HepG2 (cell line): Measurements from ENCODE around the gene CDO1. TPM values are rescaled to one million over a fixed set of nuclear protein-coding genes. Genes with fewer than 3 reads are reported as not detected.

ENCODE experiments used
- ATAC-seq: fragments of 200-7000 bp; cut with Tn5 transposase; 3 replicates; pipeline ENCODE4 v1.9.1; 2020; ENCODE audit warnings: mild to moderate bottlenecking, moderate library complexity
- BruUV-seq: library from RNA; stranded (reverse); fragments of 400-500 nt; replicated peaks from 2 replicates; lab custom pipeline; 2021; lab: Mats Ljungman, UMichigan
- CTCF ChIA-PET: fragments of 300-600 bp; formaldehyde crosslinking; extraction: SDS; loops from one replicate; lab custom pipeline; 2021; ENCODE audit warnings: low total read pairs, inconsistent platforms, low intra/inter-chr PET ratio; lab: Yijun Ruan, JAX
- POLR2A ChIA-PET: fragments of 350-600 bp; sonication (Branson Sonifier 250); formaldehyde crosslinking; loops from one replicate; lab custom pipeline; 2020; ENCODE audit warnings: antibody characterized with exemption, inconsistent platforms; lab: Yijun Ruan, JAX
- DNase-seq: peaks from one replicate; pipeline ENCODE4 v3.0.0-alpha.2; 2015; ENCODE audit warnings: low spot score
- FAIRE-seq: peaks from 3 replicates; lab custom pipeline; 2011; peaks lifted over from hg19 to GRCh38; lab: Jason Lieb, UNC
- H2AFZ ChIP-seq: one replicate; pipeline ENCODE4 v1.6.1; 2011; ENCODE audit warnings: low read length, inconsistent platforms
- H3K27ac ChIP-seq: fragments of 300-600 bp; 3 replicates; pipeline ENCODE4 v1.8.0; 2011; ENCODE audit warnings: mixed run types, mild to moderate bottlenecking, mixed read lengths, low read length, inconsistent platforms; ENCODE audit not compliant: insufficient read depth; ENCODE audit errors: extremely low read length
- H3K27me3 ChIP-seq, 2 experiments: fragments of 200-600 bp in 1 of 2; 2 replicates in 1 of 2; 3 replicates in 1 of 2; pipeline versions ENCODE4 v1.6.0 to v1.8.0; 2011; ENCODE audit warnings: low read length in 2 of 2, mild to moderate bottlenecking in 2 of 2, moderate library complexity in 2 of 2, inconsistent platforms in 1 of 2; ENCODE audit not compliant: insufficient read depth in 2 of 2, control insufficient read depth in 1 of 2
- H3K36me3 ChIP-seq, 2 experiments: fragments of 200-600 bp in 1 of 2; replicated peaks in 1 of 2; 2 replicates in 1 of 2; 3 replicates in 1 of 2; pipeline versions ENCODE4 v1.5.1 to v1.8.0; 2011; ENCODE audit warnings: low read length in 2 of 2, inconsistent platforms in 1 of 2; ENCODE audit not compliant: insufficient read depth in 2 of 2, control insufficient read depth in 1 of 2
- H3K4me1 ChIP-seq: 2 replicates; pipeline ENCODE4 v1.5.1; 2012; ENCODE audit warnings: low read length, inconsistent platforms; ENCODE audit not compliant: insufficient read depth
- H3K4me2 ChIP-seq: 2 replicates; pipeline ENCODE4 v1.6.0; 2011; ENCODE audit warnings: low read depth, low read length, inconsistent platforms
- H3K4me3 ChIP-seq, 3 experiments: fragments of 200-600 bp in 1 of 3; sonication (generic), shearing (Covaris generic) in 1 of 3; replicated peaks in 1 of 3; 2 replicates each; pipeline ENCODE4 v1.5.1; 2011 to 2016; ENCODE audit warnings: low read length in 3 of 3, inconsistent platforms in 2 of 3, low read depth in 2 of 3, mild to moderate bottlenecking in 2 of 3, control low read depth in 1 of 3, mixed read lengths in 1 of 3; ENCODE audit not compliant: insufficient read depth in 1 of 3
- H3K79me2 ChIP-seq: one replicate; pipeline ENCODE4 v1.6.1; 2011; ENCODE audit warnings: low read length, inconsistent platforms; ENCODE audit not compliant: insufficient read depth
- H3K9ac ChIP-seq: 2 replicates; pipeline ENCODE4 v1.6.0; 2011; ENCODE audit warnings: mild to moderate bottlenecking, low read depth, low read length, inconsistent platforms; ENCODE audit not compliant: insufficient read depth
- H3K9me3 ChIP-seq: 2 replicates; pipeline ENCODE4 v1.5.1; 2012; ENCODE audit warnings: mild to moderate bottlenecking, low read length
- H4K20me1 ChIP-seq: 2 replicates; pipeline ENCODE4 v1.6.0; 2011; ENCODE audit warnings: inconsistent platforms, mild to moderate bottlenecking, low read length, moderate library complexity; ENCODE audit not compliant: insufficient read depth
- IKZF4 ChIP-seq: sonication (generic); formaldehyde crosslinking; IDR thresholded peaks from 2 replicates; pipeline ENCODE4 v1.5.1; 2020; ENCODE audit warnings: borderline replicate concordance, mild to moderate bottlenecking, low read depth, missing genetic modification reagents; ENCODE audit errors: not compliant biosample characterization
- NR2C2 ChIP-seq: sonication (generic); formaldehyde crosslinking; IDR thresholded peaks from 2 replicates; pipeline ENCODE4 v1.4.0; 2020; ENCODE audit warnings: missing genetic modification reagents, mild to moderate bottlenecking, moderate library complexity, borderline replicate concordance
- ZNF350 ChIP-seq: sonication (generic); formaldehyde crosslinking; IDR thresholded peaks from 2 replicates; pipeline ENCODE4 v1.4.0; 2020; ENCODE audit warnings: mild to moderate bottlenecking, low read depth, missing genetic modification reagents, borderline replicate concordance
- ZNF7 ChIP-seq: IDR thresholded peaks from 2 replicates; pipeline ENCODE4 v1.6.1; 2016; ENCODE audit warnings: missing biosample characterization, missing genetic modification reagents
- ZNF713 ChIP-seq: sonication (generic); formaldehyde crosslinking; IDR thresholded peaks from 2 replicates; pipeline ENCODE4 v1.4.0; 2020; ENCODE audit warnings: mild to moderate bottlenecking, missing genetic modification reagents
- WGBS: methylation state at CpG from one replicate; pipeline ENCODE4 v1.1.6; 2017; ENCODE audit warnings: low lambda C conversion rate; 5-methylcytosine and 5-hydroxymethylcytosine counted together
- in situ Hi-C: cut with HindIII; loops from 2 replicates; pipeline ENCODE4 v1.10.0; 2017; ENCODE audit warnings: low pct_unique_long_range_greater_than_20kb; ENCODE audit not compliant: extremely low pct_ligation_motif_present
- intact Hi-C: fragments of 100-400 bp; cut with micrococcal nuclease; formaldehyde crosslinking; loops from one replicate; pipeline ENCODE4 v1.10.0; 2022; ENCODE audit not compliant: unreplicated experiment
- polyA plus RNA-seq, 8 experiments: library from polyadenylated mRNA; depleted of rRNA in 3 of 8; stranded (reverse) in 7 of 8; unstranded in 1 of 8; fragments of >200 nt; fragmentation: Illumina TruSeq in 4 of 8; extraction: Trizol in 4 of 8; gene quantifications; 2 replicates each; pipeline versions ENCODE4 v1.2.1 to v1.2.3, GENCODE V29; 2011 to 2016; ENCODE audit warnings: low read depth in 4 of 8, missing spikeins in 1 of 8, mixed read lengths in 1 of 8; ENCODE audit not compliant: insufficient read depth in 1 of 8
- total RNA-seq, 5 experiments: library from RNA; depleted of rRNA; stranded (reverse); fragments of >200 nt; fragmentation: Illumina TruSeq; extraction: Trizol; gene quantifications; 2 replicates each; pipeline ENCODE4 v1.2.3, GENCODE V29; 2016; ENCODE audit warnings: low read depth in 1 of 5
- TF ChIP-seq, protein P1 (sequence below): sonication (generic); formaldehyde crosslinking; IDR thresholded peaks from 2 replicates; pipeline ENCODE4 v1.4.0; 2020; ENCODE audit warnings: missing genetic modification reagents, mild to moderate bottlenecking, borderline replicate concordance
- TF ChIP-seq, protein P2 (sequence below): sonication (generic); formaldehyde crosslinking; IDR thresholded peaks from 2 replicates; pipeline ENCODE4 v1.4.0; 2020; ENCODE audit warnings: missing genetic modification reagents
- TF ChIP-seq, protein P3 (sequence below): fragments of 450-650 bp; IDR thresholded peaks from 2 replicates; pipeline ENCODE4 v1.6.1; 2016
- TF ChIP-seq, protein P4 (sequence below): sonication (generic); formaldehyde crosslinking; IDR thresholded peaks from 2 replicates; pipeline ENCODE4 v1.5.0; 2020; ENCODE audit warnings: mild to moderate bottlenecking, missing genetic modification reagents, borderline replicate concordance
- TF ChIP-seq, protein P5 (sequence below): sonication (generic); formaldehyde crosslinking; IDR thresholded peaks from 2 replicates; pipeline ENCODE4 v1.4.0; 2020; ENCODE audit warnings: missing genetic modification reagents, borderline replicate concordance
- TF ChIP-seq, protein P6 (sequence below): sonication (generic); formaldehyde crosslinking; IDR thresholded peaks from 2 replicates; pipeline ENCODE4 v1.4.0; 2020; ENCODE audit warnings: missing genetic modification reagents, mild to moderate bottlenecking, borderline replicate concordance

CDO1 gene
- total and polyA plus RNA-seq, 2 of the 13 experiments (the other 11 are each of a cell fraction or from before 2014, with no cell fraction given), result 3.2 to 4.4 TPM

DNA sequence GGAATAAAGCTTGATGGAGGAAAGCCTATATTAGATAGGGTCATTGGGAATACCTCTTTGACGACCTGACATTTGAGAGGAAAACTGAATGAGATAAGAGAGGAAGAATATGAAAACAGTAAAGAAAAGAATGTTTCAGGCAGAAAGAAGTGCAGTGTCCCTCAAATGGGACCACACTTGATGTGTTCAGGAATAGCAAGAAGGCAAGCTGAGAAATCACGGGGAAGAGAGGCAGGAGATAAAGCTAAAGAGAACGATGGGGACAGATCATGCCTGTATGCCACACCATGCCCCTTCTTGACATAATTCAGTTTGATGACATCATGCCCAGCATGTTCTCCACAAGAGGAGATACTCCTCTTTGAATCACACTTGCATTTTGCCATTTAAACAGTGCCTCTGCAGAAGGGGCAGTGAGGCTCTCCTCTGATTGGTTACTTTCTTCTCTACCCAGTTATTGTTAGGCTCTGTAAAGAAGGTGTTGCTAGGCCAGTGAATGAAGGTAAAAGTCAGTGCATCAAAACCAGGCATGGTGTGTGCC is 32.9 kb upstream of the CDO1 start:
- Histone ChIP-seq H3K27me3 (no peaks in the 10 kb centered on the region), H3K4me1 (peaks cover 59% of the 10 kb centered on the region), H4K20me1 (peaks cover 7% of the 10 kb centered on the region), H3K36me3 (no peaks in the 10 kb centered on the region; a peak in 1 of 5 replicates), H3K27ac (no peak overlapping the region), H3K4me2 (no peak overlapping the region), H3K4me3 (no peak overlapping the region), H2AFZ (no peak overlapping the region), H3K79me2 (peaks cover 100% of the 10 kb centered on the region), H3K9me3 (peaks cover 9% of the 10 kb centered on the region; the same call in 1 of the 2 replicates), H3K9ac (no peak overlapping the region)
- FAIRE-seq, result no peak
- ChIA-PET POLR2A (no interaction called here), CTCF (no interaction called here)
- in situ Hi-C loops, result loop anchor here (25.0 kb wide), 1 partner anchor 213 kb away; no protein-coding TSS in a partner anchor
- no peak for DNase-seq
- no TSS peak for BruUV-seq
- intact Hi-C loops, result no loop called here
- ATAC-seq, result no peak
- WGBS, result 95% methylated on average over 3 of the region's 3 CpGs
- TF ChIP-seq ZNF7 (CRISPR knock-in tag) (peak; percentile 72), ZNF350 (CRISPR knock-in tag) (no peak), ZNF713 (CRISPR knock-in tag) (no peak), IKZF4 (CRISPR knock-in tag) (no peak), NR2C2 (no peak)
- TF ChIP-seq, protein P1, sequence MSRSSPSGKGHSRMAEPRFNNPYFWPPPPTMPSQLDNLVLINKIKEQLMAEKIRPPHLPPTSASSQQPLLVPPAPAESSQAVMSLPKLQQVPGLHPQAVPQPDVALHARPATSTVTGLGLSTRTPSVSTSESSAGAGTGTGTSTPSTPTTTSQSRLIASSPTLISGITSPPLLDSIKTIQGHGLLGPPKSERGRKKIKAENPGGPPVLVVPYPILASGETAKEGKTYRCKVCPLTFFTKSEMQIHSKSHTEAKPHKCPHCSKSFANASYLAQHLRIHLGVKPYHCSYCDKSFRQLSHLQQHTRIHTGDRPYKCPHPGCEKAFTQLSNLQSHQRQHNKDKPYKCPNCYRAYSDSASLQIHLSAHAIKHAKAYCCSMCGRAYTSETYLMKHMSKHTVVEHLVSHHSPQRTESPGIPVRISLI (CRISPR knock-in tag), result no peak
- TF ChIP-seq, protein P2, sequence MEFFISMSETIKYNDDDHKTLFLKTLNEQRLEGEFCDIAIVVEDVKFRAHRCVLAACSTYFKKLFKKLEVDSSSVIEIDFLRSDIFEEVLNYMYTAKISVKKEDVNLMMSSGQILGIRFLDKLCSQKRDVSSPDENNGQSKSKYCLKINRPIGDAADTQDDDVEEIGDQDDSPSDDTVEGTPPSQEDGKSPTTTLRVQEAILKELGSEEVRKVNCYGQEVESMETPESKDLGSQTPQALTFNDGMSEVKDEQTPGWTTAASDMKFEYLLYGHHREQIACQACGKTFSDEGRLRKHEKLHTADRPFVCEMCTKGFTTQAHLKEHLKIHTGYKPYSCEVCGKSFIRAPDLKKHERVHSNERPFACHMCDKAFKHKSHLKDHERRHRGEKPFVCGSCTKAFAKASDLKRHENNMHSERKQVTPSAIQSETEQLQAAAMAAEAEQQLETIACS (CRISPR knock-in tag), result no peak
- TF ChIP-seq, protein P3, sequence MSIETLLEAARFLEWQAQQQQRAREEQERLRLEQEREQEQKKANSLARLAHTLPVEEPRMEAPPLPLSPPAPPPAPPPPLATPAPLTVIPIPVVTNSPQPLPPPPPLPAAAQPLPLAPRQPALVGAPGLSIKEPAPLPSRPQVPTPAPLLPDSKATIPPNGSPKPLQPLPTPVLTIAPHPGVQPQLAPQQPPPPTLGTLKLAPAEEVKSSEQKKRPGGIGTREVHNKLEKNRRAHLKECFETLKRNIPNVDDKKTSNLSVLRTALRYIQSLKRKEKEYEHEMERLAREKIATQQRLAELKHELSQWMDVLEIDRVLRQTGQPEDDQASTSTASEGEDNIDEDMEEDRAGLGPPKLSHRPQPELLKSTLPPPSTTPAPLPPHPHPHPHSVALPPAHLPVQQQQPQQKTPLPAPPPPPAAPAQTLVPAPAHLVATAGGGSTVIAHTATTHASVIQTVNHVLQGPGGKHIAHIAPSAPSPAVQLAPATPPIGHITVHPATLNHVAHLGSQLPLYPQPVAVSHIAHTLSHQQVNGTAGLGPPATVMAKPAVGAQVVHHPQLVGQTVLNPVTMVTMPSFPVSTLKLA, result no peak
- TF ChIP-seq, protein P4, sequence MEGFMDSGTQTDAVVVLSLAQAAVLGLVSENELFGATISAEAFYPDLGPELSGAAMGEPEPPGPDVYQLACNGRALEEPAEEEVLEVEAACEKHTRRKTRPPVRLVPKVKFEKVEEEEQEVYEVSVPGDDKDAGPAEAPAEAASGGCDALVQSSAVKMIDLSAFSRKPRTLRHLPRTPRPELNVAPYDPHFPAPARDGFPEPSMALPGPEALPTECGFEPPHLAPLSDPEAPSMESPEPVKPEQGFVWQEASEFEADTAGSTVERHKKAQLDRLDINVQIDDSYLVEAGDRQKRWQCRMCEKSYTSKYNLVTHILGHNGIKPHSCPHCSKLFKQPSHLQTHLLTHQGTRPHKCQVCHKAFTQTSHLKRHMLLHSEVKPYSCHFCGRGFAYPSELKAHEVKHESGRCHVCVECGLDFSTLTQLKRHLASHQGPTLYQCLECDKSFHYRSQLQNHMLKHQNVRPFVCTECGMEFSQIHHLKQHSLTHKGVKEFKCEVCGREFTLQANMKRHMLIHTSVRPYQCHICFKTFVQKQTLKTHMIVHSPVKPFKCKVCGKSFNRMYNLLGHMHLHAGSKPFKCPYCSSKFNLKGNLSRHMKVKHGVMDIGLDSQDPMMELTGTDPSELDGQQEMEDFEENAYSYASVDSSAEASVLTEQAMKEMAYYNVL (CRISPR knock-in tag), result no peak
- TF ChIP-seq, protein P5, sequence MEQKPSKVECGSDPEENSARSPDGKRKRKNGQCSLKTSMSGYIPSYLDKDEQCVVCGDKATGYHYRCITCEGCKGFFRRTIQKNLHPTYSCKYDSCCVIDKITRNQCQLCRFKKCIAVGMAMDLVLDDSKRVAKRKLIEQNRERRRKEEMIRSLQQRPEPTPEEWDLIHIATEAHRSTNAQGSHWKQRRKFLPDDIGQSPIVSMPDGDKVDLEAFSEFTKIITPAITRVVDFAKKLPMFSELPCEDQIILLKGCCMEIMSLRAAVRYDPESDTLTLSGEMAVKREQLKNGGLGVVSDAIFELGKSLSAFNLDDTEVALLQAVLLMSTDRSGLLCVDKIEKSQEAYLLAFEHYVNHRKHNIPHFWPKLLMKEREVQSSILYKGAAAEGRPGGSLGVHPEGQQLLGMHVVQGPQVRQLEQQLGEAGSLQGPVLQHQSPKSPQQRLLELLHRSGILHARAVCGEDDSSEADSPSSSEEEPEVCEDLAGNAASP (CRISPR knock-in tag), result no peak
- TF ChIP-seq, protein P6, sequence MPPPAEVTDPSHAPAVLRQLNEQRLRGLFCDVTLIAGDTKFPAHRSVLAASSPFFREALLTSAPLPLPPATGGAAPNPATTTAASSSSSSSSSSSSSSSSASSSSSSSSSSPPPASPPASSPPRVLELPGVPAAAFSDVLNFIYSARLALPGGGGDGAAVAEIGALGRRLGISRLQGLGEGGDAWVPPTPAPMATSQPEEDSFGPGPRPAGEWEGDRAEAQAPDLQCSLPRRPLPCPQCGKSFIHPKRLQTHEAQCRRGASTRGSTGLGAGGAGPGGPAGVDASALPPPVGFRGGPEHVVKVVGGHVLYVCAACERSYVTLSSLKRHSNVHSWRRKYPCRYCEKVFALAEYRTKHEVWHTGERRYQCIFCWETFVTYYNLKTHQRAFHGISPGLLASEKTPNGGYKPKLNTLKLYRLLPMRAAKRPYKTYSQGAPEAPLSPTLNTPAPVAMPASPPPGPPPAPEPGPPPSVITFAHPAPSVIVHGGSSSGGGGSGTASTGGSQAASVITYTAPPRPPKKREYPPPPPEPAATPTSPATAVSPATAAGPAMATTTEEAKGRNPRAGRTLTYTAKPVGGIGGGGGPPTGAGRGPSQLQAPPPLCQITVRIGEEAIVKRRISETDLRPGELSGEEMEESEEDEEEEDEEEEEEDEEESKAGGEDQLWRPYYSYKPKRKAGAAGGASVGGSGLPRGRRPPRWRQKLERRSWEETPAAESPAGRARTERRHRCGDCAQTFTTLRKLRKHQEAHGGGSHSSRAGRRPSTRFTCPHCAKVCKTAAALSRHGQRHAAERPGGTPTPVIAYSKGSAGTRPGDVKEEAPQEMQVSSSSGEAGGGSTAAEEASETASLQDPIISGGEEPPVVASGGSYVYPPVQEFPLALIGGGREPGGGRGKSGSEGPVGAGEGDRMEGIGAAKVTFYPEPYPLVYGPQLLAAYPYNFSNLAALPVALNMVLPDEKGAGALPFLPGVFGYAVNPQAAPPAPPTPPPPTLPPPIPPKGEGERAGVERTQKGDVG (CRISPR knock-in tag), result no peak
